ENCODE data around the gene GPR137. TPM values are rescaled to one million over a fixed set of nuclear protein-coding genes. Genes with fewer than 3 reads are reported as not detected.

The GPR137 gene
- total RNA-seq, 1 donor = 18.5 TPM

- H4K20me1 ChIP-seq (ENCODE audit: insufficient read depth, low read length) = peaks cover 12% of the 10 kb centered on the region
- H3K4me1 ChIP-seq (ENCODE audit: insufficient read depth, low read length) = peaks cover 30% of the 10 kb centered on the region
- no peak for TF ChIP-seq CTCF (IDR thresholded peaks at IDR 0.05; ENCODE audit: extremely low read depth, low read depth, low read length)
- peak overlapping the region; percentile 91 for H3K4me2 ChIP-seq (ENCODE audit: insufficient read depth, low read length)
- no peak overlapping the region for H2AFZ ChIP-seq (ENCODE audit: low read length)
- peaks cover 36% of the 10 kb centered on the region for H3K79me2 ChIP-seq (ENCODE audit: insufficient read depth, low read length)
- no peak for DNase-seq (ENCODE audit: insufficient read length, low spot score, missing footprints)
- no peaks in the 10 kb centered on the region for H3K27me3 ChIP-seq (ENCODE audit: insufficient read depth, low read length)
- H3K36me3 ChIP-seq (ENCODE audit: insufficient read depth, low read length) = peaks cover 20% of the 10 kb centered on the region
- H3K9me3 ChIP-seq (ENCODE audit: low read depth, low read length) = no peaks in the 10 kb centered on the region
- H3K4me3 ChIP-seq (ENCODE audit: insufficient read depth, low read length) = peak overlapping the region; percentile 87
- peak overlapping the region; percentile 96 for H3K27ac ChIP-seq (ENCODE audit: low read depth, low read length)
Measured at GRCh38 chr11:64239662-64240434, 45.8 kb upstream of the GPR137 start.

GRCh38 chr11:64240435-64241240, 45.0 kb upstream of the GPR137 start, which contains the start of gene FKBP2:
Gene FKBP2 (plus strand): TSS chr11:64241095. CDS start chr11:64242388, 1,293 bp downstream.
- DNase-seq (ENCODE audit: insufficient read length, low spot score, missing footprints) = peak; percentile 100
- Histone ChIP-seq H3K27me3 (ENCODE audit: insufficient read depth, low read length) (no peaks in the 10 kb centered on the region), H3K36me3 (ENCODE audit: insufficient read depth, low read length) (peaks cover 20% of the 10 kb centered on the region), H3K9me3 (ENCODE audit: low read depth, low read length) (no peaks in the 10 kb centered on the region), H3K4me2 (ENCODE audit: insufficient read depth, low read length) (peak within 1 kb of the TSS; percentile 91), H2AFZ (ENCODE audit: low read length) (peak within 1 kb of the TSS; percentile 94), H3K4me3 (ENCODE audit: insufficient read depth, low read length) (peak within 1 kb of the TSS; percentile 87), H3K27ac (ENCODE audit: low read depth, low read length) (peak within 1 kb of the TSS; percentile 96), H3K79me2 (ENCODE audit: insufficient read depth, low read length) (peaks cover 37% of the 10 kb centered on the region), H3K4me1 (ENCODE audit: insufficient read depth, low read length) (peaks cover 31% of the 10 kb centered on the region), H4K20me1 (ENCODE audit: insufficient read depth, low read length) (peaks cover 11% of the 10 kb centered on the region)
- no peak for TF ChIP-seq CTCF (IDR thresholded peaks at IDR 0.05; ENCODE audit: extremely low read depth, low read depth, low read length)

GRCh38 chr11:64241241-64241490, 44.5 kb upstream of the GPR137 start:
- peaks cover 8% of the 10 kb centered on the region for H4K20me1 ChIP-seq (ENCODE audit: insufficient read depth, low read length)
- peak overlapping the region; percentile 70 for H2AFZ ChIP-seq (ENCODE audit: low read length)
- no peak for TF ChIP-seq CTCF (IDR thresholded peaks at IDR 0.05; ENCODE audit: extremely low read depth, low read depth, low read length)
- H3K4me3 ChIP-seq (ENCODE audit: insufficient read depth, low read length) = peak overlapping the region; percentile 87
- no peaks in the 10 kb centered on the region for H3K9me3 ChIP-seq (ENCODE audit: low read depth, low read length)
- peaks cover 20% of the 10 kb centered on the region for H3K36me3 ChIP-seq (ENCODE audit: insufficient read depth, low read length)
- H3K27me3 ChIP-seq (ENCODE audit: insufficient read depth, low read length) = no peaks in the 10 kb centered on the region
- DNase-seq (ENCODE audit: insufficient read length, low spot score, missing footprints) = peak; percentile 99
- H3K79me2 ChIP-seq (ENCODE audit: insufficient read depth, low read length) = peaks cover 41% of the 10 kb centered on the region
- peak overlapping the region; percentile 91 for H3K4me2 ChIP-seq (ENCODE audit: insufficient read depth, low read length)
- H3K4me1 ChIP-seq (ENCODE audit: insufficient read depth, low read length) = peaks cover 29% of the 10 kb centered on the region
- H3K27ac ChIP-seq (ENCODE audit: low read depth, low read length) = peak overlapping the region; percentile 96

Measured in osteoblast (primary cell).